Measurements from ENCODE around the gene ARHGAP26.

- no peak for TF ChIP-seq CTCF (IDR thresholded peaks at IDR 0.05)
- TF ChIP-seq POLR2A (IDR thresholded peaks at IDR 0.05), result no peak
- no peak for TF ChIP-seq POLR2AphosphoS5 (IDR thresholded peaks at IDR 0.05)
These were observed 349.2 kb downstream of the ARHGAP26 start for GRCh38 chr5:143119291-143119769.

Measured in sigmoid colon (tissue), 4 donors.